Right lung (tissue), 5 donors: ENCODE measurements around the gene NOL6. TPM values are rescaled to one million over a fixed set of nuclear protein-coding genes. Genes with fewer than 3 reads are reported as not detected.
"Not testable (repeated sequence)": the region's sequence is repeated elsewhere in the genome, so short reads cannot be mapped to it uniquely, and the experiment has no call there.

Source experiments
- DNase-seq, 2 donors: peaks; one replicate each; pipeline ENCODE4 v3.0.0-alpha.2; 2013
- polyA plus RNA-seq, 5 donors: library from polyadenylated mRNA; unstranded; fragments of 120-200 nt; gene quantifications; one replicate each; pipeline versions ENCODE4 v1.2.1 to v1.2.3, GENCODE V29; 2013; ENCODE audit warnings: inconsistent platforms in 1 of 5, low replicate concordance in 1 of 5; ENCODE audit not compliant: insufficient read length in 5 of 5, insufficient read depth in 1 of 5

The NOL6 gene
- polyA plus RNA-seq, 5 donors = 21.1 to 31.8 (median 23.8) TPM

- no peak for DNase-seq
These were observed 39.2 kb downstream of the NOL6 start for GRCh38 chr9:33434317-33435105.

- no peak for DNase-seq
These were observed 39.9 kb downstream of the NOL6 start for GRCh38 chr9:33433871-33434270.

- DNase-seq = no peak
These were observed 42.3 kb downstream of the NOL6 start for GRCh38 chr9:33431420-33431819.

GRCh38 chr9:33430942-33431341 is 42.8 kb downstream of the NOL6 start:
- DNase-seq = no peak

- DNase-seq = no peak
These were observed 44.3 kb downstream of the NOL6 start for GRCh38 chr9:33429256-33429985.

- DNase-seq = no peak
These were observed 46.9 kb downstream of the NOL6 start for GRCh38 chr9:33426843-33427293.

- no peak for DNase-seq
These were observed 48.6 kb downstream of the NOL6 start for GRCh38 chr9:33425128-33425533.

- not testable (repeated sequence) for DNase-seq
These were observed 49.2 kb downstream of the NOL6 start for GRCh38 chr9:33424492-33424891.

GRCh38 chr9:33424043-33424442 is 49.7 kb downstream of the NOL6 start:
- not testable (repeated sequence) for DNase-seq

- DNase-seq = no peak
These were observed 53.9 kb downstream of the NOL6 start for GRCh38 chr9:33419708-33420303.

- no peak for DNase-seq
These were observed 55.6 kb downstream of the NOL6 start for GRCh38 chr9:33418090-33418489.

- no peak for DNase-seq
These were observed 56.7 kb downstream of the NOL6 start for GRCh38 chr9:33416996-33417395.

- DNase-seq = peak; percentile 56 to 57
These were observed 58.2 kb downstream of the NOL6 start for GRCh38 chr9:33415501-33416038.

- no peak for DNase-seq
These were observed 58.7 kb downstream of the NOL6 start for GRCh38 chr9:33414889-33415500.

- peak in 1 of 2 donors; percentile 9 for DNase-seq
These were observed 59.5 kb downstream of the NOL6 start for GRCh38 chr9:33414268-33414667.

Other genes with a start within 250 kb of the NOL6 start
- not detected for gene SPINK4, start 233.8 kb downstream of the NOL6 start, polyA plus RNA-seq
- gene BAG1, start 209.2 kb downstream of the NOL6 start, polyA plus RNA-seq = 10 to 100 TPM; 50.6 to 72.9 (median 54.2) TPM
- 100 to 1,000 TPM in 3 of 5 donors, 10 to 100 TPM in 2; 91.8 to 123 (median 116) TPM for gene CHMP5, start 208.9 kb downstream of the NOL6 start, polyA plus RNA-seq
- gene NFX1, start 183.4 kb downstream of the NOL6 start, polyA plus RNA-seq = 10 to 100 TPM; 29.9 to 40.3 (median 35.1) TPM
- 1 to 10 TPM; 2.2 to 5.2 (median 2.8) TPM for gene AQP7, start 71.4 kb downstream of the NOL6 start, polyA plus RNA-seq
- 10 to 100 TPM in 4 of 5 donors, 1 to 10 TPM in 1; 9.7 to 33.8 (median 23.8) TPM for gene AQP3, start 26.3 kb downstream of the NOL6 start, polyA plus RNA-seq
- under 1 TPM; 0.17 to 0.58 (median 0.50) TPM for gene ANKRD18B, start 50.3 kb upstream of the NOL6 start, polyA plus RNA-seq